ENCODE data around the gene TMIGD1.

DNA sequence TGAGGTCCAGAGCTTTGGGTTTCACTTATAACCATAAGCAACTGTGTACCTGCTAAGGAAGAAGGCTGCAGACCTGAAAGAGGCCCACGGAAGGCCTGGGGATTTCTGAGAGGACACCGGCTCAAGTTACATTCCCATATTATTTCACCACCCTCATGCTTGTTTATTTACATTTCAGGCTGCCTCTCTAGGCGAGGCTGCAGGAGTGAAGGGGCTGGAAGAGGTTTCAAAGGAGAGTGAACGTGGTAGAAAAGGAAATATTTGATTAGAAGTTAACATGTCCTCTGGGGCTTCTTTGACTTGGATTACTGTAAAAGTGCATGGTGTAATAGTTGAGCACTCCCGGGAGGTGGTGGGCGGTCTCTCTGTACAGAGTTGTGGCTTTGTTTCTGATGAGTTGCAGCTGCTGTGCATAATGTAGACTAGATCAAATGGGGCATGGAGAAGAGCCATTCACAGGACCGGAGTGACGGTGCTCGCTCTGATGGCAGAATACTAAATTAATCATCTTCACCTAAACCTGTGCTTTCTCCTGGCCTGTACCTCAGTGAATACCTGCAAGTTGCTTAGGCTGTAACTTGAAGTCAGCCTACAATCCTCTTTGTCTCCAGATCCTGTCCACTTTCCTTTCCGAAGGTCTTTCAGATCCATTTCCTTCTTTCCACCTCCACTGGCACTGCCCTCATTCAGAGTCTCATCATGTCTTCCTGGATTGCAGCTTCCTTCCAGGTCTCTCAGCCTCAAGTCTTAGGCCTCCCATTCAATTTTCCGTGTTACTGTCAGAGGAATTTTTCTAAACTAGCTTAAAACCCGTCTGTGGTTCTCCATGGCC lies 43.0 kb upstream of the TMIGD1 start:
- TF ChIP-seq CHD2 (IDR thresholded peaks at IDR 0.05; ENCODE audit: borderline replicate concordance, low read depth, low read length) = no peak
- no peak; the same call in 1 of the 2 replicates for TF ChIP-seq TARDBP (IDR thresholded peaks at IDR 0.05; ENCODE audit: borderline replicate concordance)
- TF ChIP-seq EP300 (IDR thresholded peaks at IDR 0.05; ENCODE audit: borderline replicate concordance in 1 of 2, control insufficient read depth in 1 of 2, low read depth in 2 of 2, low read length in 2 of 2) = no peak
- TF ChIP-seq, protein P1, sequence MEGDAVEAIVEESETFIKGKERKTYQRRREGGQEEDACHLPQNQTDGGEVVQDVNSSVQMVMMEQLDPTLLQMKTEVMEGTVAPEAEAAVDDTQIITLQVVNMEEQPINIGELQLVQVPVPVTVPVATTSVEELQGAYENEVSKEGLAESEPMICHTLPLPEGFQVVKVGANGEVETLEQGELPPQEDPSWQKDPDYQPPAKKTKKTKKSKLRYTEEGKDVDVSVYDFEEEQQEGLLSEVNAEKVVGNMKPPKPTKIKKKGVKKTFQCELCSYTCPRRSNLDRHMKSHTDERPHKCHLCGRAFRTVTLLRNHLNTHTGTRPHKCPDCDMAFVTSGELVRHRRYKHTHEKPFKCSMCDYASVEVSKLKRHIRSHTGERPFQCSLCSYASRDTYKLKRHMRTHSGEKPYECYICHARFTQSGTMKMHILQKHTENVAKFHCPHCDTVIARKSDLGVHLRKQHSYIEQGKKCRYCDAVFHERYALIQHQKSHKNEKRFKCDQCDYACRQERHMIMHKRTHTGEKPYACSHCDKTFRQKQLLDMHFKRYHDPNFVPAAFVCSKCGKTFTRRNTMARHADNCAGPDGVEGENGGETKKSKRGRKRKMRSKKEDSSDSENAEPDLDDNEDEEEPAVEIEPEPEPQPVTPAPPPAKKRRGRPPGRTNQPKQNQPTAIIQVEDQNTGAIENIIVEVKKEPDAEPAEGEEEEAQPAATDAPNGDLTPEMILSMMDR (IDR thresholded peaks at IDR 0.05 in 2 of 3, conservative IDR thresholded peaks at IDR 0.05 in 1 of 3; ENCODE audit: control insufficient read depth in 2 of 3, extremely low read depth in 1 of 3, insufficient read depth in 1 of 3, low read depth in 3 of 3, low read length in 3 of 3) = no peak
- TF ChIP-seq CHD1 (IDR thresholded peaks at IDR 0.05; ENCODE audit: low read depth, low read length) = no peak
- no peak for TF ChIP-seq SUPT20H (IDR thresholded peaks at IDR 0.05; ENCODE audit: borderline replicate concordance, control insufficient read depth, low read depth, low read length)
- no peak for TF ChIP-seq SMARCA5 (IDR thresholded peaks at IDR 0.05)
- TF ChIP-seq SIN3A (IDR thresholded peaks at IDR 0.05; ENCODE audit: low read depth, low read length) = no peak
- TF ChIP-seq, protein P2, sequence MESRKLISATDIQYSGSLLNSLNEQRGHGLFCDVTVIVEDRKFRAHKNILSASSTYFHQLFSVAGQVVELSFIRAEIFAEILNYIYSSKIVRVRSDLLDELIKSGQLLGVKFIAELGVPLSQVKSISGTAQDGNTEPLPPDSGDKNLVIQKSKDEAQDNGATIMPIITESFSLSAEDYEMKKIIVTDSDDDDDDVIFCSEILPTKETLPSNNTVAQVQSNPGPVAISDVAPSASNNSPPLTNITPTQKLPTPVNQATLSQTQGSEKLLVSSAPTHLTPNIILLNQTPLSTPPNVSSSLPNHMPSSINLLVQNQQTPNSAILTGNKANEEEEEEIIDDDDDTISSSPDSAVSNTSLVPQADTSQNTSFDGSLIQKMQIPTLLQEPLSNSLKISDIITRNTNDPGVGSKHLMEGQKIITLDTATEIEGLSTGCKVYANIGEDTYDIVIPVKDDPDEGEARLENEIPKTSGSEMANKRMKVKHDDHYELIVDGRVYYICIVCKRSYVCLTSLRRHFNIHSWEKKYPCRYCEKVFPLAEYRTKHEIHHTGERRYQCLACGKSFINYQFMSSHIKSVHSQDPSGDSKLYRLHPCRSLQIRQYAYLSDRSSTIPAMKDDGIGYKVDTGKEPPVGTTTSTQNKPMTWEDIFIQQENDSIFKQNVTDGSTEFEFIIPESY (IDR thresholded peaks at IDR 0.05) = no peak
- TF ChIP-seq, protein P3, sequence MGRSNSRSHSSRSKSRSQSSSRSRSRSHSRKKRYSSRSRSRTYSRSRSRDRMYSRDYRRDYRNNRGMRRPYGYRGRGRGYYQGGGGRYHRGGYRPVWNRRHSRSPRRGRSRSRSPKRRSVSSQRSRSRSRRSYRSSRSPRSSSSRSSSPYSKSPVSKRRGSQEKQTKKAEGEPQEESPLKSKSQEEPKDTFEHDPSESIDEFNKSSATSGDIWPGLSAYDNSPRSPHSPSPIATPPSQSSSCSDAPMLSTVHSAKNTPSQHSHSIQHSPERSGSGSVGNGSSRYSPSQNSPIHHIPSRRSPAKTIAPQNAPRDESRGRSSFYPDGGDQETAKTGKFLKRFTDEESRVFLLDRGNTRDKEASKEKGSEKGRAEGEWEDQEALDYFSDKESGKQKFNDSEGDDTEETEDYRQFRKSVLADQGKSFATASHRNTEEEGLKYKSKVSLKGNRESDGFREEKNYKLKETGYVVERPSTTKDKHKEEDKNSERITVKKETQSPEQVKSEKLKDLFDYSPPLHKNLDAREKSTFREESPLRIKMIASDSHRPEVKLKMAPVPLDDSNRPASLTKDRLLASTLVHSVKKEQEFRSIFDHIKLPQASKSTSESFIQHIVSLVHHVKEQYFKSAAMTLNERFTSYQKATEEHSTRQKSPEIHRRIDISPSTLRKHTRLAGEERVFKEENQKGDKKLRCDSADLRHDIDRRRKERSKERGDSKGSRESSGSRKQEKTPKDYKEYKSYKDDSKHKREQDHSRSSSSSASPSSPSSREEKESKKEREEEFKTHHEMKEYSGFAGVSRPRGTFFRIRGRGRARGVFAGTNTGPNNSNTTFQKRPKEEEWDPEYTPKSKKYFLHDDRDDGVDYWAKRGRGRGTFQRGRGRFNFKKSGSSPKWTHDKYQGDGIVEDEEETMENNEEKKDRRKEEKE (IDR thresholded peaks at IDR 0.05) = no peak
- no peak for TF ChIP-seq ZBED1 (IDR thresholded peaks at IDR 0.05; ENCODE audit: borderline replicate concordance)

Data from GM12878 (cell line).